ENCODE results near the gene LRRC1. TPM values are rescaled to one million over a fixed set of nuclear protein-coding genes. Genes with fewer than 3 reads are reported as not detected.

Gene LRRC1
- total RNA-seq, 1 experiment from 2014 or later = 10.3 TPM

DNA sequence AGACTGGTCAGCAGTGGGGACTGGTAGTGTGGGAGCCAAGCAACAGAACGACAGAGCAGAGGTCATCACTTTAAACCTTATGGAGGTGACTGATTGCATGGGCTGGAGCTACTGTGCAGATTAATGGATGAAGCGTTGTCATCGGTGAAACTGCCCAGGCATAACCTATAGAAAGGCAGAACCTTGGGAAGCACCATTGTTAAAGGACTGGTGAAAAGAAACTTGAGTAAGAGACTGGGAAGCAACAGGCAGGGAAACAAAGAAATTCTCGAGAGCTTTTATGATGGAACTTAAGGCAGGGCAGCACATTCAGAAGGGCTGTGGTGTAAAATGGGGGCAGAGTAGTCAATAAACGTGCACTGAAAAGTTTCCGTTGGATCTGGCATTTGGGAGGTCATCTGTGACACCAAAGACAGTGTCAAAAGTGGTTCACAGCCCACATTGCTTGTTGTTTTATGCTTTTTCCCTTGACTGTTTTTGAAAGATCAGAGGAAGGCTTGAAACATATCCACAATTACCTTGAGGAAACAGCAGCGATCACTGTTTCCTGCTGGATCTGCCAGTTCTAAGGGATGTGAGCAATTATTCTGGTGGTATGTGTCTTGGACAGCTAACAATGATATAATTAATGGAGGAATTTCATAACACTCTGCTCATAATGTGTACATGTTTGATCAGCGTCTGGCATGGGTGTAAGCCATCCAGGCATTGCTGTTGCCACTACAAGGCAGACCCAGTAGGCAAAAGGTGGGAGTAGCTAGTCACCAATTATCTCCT lies 62.7 kb downstream of the LRRC1 start:
- no peak overlapping the region for H2BK15ac ChIP-seq (ENCODE audit: low read depth, low read length)
- no peak overlapping the region for H4K8ac ChIP-seq (replicated peaks; ENCODE audit: insufficient read length, low read depth, low read length)
- no peak overlapping the region for H3K14ac ChIP-seq (ENCODE audit: insufficient read depth, low read length)
- no peaks in the 10 kb centered on the region for H3K4me1 ChIP-seq (ENCODE audit: insufficient read depth, low read length)
- H2AFZ ChIP-seq (ENCODE audit: low read length) = no peak overlapping the region
- Mint-ChIP-seq H3K9me3 (peaks cover under 1% of the 10 kb centered on the region in 2 experiments; a peak in 1 of 5 replicates), H3K4me1 (peaks cover 27 to 29% of the 10 kb centered on the region in 2 experiments), H3K4me3 (no peak overlapping the region), H3K27ac (peak overlapping the region in 2 of 3 experiments; percentile 24 to 26; a peak in 3 of 7 replicates), H3K27me3 (ENCODE audit: low read depth) (no peaks in the 10 kb centered on the region), H3K36me3 (ENCODE audit: insufficient read depth in 1 of 3, low read depth in 3 of 3) (peaks cover 0 to 2% (median under 1%) of the 10 kb centered on the region in 3 experiments; a peak in 4 of 7 replicates)
- H3K23ac ChIP-seq (ENCODE audit: insufficient read length, low read depth, low read length) = no peak overlapping the region
- no peak overlapping the region for H3K27ac ChIP-seq (ENCODE audit: insufficient read length, low read depth, low read length)
- H3T11ph ChIP-seq (ENCODE audit: low read length) = no peak overlapping the region
- H4K20me1 ChIP-seq (ENCODE audit: control insufficient read depth, insufficient read depth, insufficient read length) = peaks cover 3% of the 10 kb centered on the region
- H4K91ac ChIP-seq (ENCODE audit: insufficient read length, low read depth, low read length) = no peak overlapping the region
- no peaks in the 10 kb centered on the region for H3K79me2 ChIP-seq (ENCODE audit: insufficient read depth, low read length)
- H3K4ac ChIP-seq (ENCODE audit: low read depth, low read length) = no peak overlapping the region
- H3K27me3 ChIP-seq (ENCODE audit: insufficient read depth, low read length) = no peaks in the 10 kb centered on the region
- no peak overlapping the region for H3K18ac ChIP-seq (ENCODE audit: insufficient read length, low read depth, low read length)
- no peak for DNase-seq
- no peak overlapping the region for H2BK120ac ChIP-seq (ENCODE audit: low read depth, low read length, poor library complexity, severe bottlenecking)
- H3K23me2 ChIP-seq (ENCODE audit: insufficient read length, low read depth, low read length, poor library complexity, severe bottlenecking) = no peaks in the 10 kb centered on the region
- H3K9me3 ChIP-seq (ENCODE audit: control insufficient read depth, low read depth, low read length) = no peaks in the 10 kb centered on the region
- H2BK20ac ChIP-seq (ENCODE audit: low read depth, low read length, poor library complexity, severe bottlenecking) = no peak overlapping the region
- no peak overlapping the region for H2AK5ac ChIP-seq (ENCODE audit: insufficient read length, low read length)
- no peak overlapping the region for H3K56ac ChIP-seq (ENCODE audit: insufficient read length, low read depth, low read length)
- no peak overlapping the region for H3K9ac ChIP-seq (ENCODE audit: extremely low read depth, insufficient read length, low read length)
- no CpG with 5 or more reads among the region's 8 CpGs for WGBS (ENCODE audit: extremely low coverage, insufficient read length, low lambda C conversion rate)
- no peaks in the 10 kb centered on the region for H3K79me1 ChIP-seq (ENCODE audit: insufficient read depth, low read depth, low read length, poor library complexity, severe bottlenecking)
- TF ChIP-seq CTCF (conservative IDR thresholded peaks at IDR 0.05) = no peak
- H3K4me2 ChIP-seq (ENCODE audit: insufficient read depth, insufficient read length, low read length) = no peak overlapping the region
- H4K5ac ChIP-seq (ENCODE audit: insufficient read length, low read depth, low read length) = no peak overlapping the region
- H2BK12ac ChIP-seq (ENCODE audit: insufficient read length, low read depth, low read length) = no peak overlapping the region
- no peak overlapping the region for H2BK5ac ChIP-seq (ENCODE audit: insufficient read length, low read length)

Measured in H9 (cell line).